H54 (cell line): ENCODE data around the gene SSBP3.

Experiments used
- DNase-seq: peaks from one replicate; pipeline ENCODE4 v3.0.0; 2011; ENCODE audit warnings: low spot score, mixed read lengths; ENCODE audit not compliant: insufficient read length
- FAIRE-seq: peaks from 3 replicates; lab custom pipeline; 2011; peaks lifted over from hg19 to GRCh38; lab: Jason Lieb, UNC
- POLR2A ChIP-seq: IDR thresholded peaks from 2 replicates; pipeline ENCODE4 v1.6.1; 2011; ENCODE audit warnings: low read depth, mild to moderate bottlenecking, low read length

SSBP3 gene

DNA sequence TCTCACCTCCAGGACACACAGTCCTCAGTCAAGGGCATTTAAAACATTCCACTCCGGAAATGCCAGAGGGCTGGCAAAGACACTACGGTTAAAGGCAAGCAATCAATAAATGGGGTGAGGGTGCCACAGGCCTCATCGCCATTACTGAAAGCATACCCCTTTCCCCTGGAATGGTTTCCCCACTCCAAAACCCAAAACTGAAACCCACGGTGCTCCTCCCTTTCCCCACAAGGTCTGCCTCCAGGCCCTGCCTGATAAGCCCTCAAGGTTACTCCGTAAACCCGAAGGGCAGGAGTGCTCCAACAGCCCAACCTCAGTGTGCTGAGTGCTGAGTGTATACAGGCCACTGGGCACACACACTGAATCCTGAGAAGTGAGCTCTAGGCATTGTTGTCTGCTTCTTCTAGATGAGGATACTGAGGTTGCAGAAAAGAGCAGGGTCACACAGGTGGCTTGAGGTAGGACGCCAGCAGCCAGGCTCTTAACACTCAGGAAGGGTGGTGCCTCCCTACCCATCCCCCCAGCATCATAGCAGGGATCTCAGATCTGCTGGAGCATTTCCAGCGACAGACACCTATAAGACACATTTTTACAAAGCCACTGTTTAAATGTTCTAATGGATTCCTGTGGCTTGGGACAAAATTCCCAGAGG, 29.0 kb downstream of the SSBP3 start:
- DNase-seq (no peak), FAIRE-seq (no peak)
- no peak for TF ChIP-seq POLR2A

DNA sequence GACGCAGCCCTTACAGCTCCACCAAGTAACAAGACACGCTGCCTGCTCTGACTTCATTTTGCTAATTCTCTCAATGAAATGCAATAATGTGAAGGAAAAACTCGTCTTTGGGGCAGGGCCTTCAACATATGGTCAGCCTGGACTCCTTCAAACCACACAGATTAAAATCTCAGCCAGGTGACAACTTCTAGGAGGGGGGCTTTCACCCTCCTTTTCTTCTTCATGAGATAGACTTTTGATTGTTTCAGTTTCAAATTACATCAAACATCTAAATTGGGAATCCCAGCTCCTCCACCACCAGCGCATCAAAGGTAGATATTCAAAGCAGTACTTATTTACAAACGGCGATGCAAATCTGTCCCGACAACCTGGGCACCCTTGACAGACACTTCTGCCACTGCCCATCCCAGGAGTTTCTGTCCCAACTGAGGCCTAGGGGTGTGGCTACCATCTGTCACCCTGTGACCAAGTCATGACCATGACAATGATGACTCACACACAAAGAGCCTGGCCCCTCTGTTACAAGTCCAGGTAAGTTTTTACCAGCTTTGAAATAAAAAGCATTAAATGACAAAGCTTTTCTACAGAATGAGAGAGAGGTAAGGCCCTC, 29.7 kb downstream of the SSBP3 start:
- no peak for FAIRE-seq
- DNase-seq, result no peak
- TF ChIP-seq POLR2A, result no peak

DNA sequence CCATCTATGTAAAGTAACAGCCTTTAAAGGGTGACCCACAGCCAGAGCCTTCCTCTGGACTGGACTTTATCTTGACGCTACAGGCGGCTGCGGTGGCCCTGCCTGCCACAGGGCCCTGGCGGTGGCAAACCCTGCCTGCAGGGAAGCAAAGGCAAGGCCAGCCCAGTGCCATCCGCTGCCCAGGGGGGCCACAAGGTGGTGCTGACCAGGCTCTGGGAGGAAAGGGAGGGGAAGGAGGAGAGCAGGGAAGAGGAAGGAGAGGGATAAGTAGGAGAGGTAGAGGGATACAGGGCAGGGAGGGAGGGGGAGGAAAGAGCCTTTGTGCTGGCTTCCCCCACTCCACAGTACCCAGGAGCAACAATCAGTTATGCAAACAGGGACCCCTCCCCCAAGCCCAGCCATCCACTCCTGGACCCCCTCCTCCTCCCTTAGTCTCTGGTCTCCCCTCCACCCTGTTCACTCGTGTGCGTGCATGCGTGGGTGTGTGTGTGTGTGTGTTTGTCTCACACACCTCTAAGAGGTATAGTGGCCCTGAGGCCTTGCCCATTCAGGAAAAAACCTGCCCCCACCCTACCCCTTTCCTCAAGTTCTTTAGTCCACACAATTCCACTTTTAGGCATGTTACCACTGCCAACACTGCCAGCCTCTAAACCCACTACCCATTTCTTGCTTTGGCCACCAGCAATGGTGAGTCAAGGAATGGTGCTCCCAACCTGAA, 30.3 kb downstream of the SSBP3 start:
- FAIRE-seq, result no peak
- no peak for TF ChIP-seq POLR2A
- DNase-seq, result no peak

DNA sequence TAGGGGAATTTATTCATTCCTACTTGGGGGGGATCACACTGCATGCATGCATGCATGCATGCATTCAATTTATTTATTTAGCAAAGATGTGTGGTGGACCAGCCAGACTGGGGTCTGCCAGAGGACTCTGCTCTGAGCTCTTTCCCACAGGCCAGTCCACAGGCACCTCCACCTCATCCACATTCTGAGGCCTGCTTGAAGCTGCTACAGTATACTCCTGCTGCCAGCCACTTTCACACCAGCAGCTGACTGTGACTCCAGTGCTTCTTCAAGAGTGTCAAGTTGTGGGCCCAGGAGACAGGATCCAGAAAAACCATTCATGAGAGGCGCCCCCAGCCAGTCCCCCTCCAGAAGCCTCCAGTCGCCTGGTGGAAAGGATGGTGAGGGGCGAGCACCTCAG, 30.9 kb downstream of the SSBP3 start:
- FAIRE-seq, result no peak
- DNase-seq, result no peak
- no peak for TF ChIP-seq POLR2A

GRCh38 chr1:54374766-54375165, 31.4 kb downstream of the SSBP3 start:
- no peak for TF ChIP-seq POLR2A
- DNase-seq (no peak), FAIRE-seq (no peak)

GRCh38 chr1:54372978-54373377, 33.2 kb downstream of the SSBP3 start:
- DNase-seq (no peak), FAIRE-seq (no peak)
- TF ChIP-seq POLR2A, result no peak

GRCh38 chr1:54371942-54372275, 34.3 kb downstream of the SSBP3 start:
- FAIRE-seq, result no peak
- no peak for TF ChIP-seq POLR2A
- DNase-seq, result no peak

- FAIRE-seq, result no peak
- DNase-seq, result no peak
These were observed 34.9 kb downstream of the SSBP3 start for GRCh38 chr1:54371038-54371941.

DNA sequence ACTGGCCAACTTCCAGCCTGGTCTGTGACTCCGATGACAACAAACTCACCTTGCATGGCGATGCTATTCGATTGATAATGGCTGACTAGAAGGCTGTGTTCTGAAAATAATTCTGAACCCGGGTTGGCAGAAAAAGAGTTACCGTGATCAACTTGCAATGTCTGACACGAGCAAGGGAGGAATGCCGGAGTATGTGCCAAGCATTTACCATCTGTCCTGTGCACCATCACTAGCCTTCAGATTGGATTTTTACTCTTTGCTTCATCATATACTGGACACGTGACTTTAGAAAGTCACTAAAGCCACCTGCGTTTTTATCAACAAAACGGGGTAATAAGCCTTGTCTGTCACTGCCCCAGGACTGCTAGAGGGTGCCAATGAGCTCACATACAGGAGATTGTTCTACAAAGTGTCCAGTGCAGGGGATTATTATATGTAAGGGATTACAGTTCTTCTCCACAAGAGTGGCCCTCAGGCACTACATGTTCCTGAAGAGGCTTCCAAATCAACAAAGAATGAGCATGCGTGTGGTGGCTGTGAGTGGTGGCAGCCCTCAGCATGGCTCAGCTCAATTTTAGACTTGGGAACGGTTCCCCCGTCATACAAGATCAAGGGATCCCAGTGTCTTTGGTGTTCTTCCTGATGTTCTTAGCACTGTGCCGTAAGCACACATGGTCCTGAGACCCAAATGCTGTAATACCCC, 35.8 kb downstream of the SSBP3 start:
- no peak for FAIRE-seq

More at GRCh38 chr1:54371038-54371941, 34.9 kb downstream of the SSBP3 start:
- no peak for TF ChIP-seq POLR2A

GRCh38 chr1:54367613-54368012, 38.6 kb downstream of the SSBP3 start:
- no peak for TF ChIP-seq POLR2A
- no peak for FAIRE-seq
- no peak for DNase-seq

More for the DNA sequence above, 35.8 kb downstream of the SSBP3 start:
- no peak for DNase-seq
- no peak for TF ChIP-seq POLR2A

DNA sequence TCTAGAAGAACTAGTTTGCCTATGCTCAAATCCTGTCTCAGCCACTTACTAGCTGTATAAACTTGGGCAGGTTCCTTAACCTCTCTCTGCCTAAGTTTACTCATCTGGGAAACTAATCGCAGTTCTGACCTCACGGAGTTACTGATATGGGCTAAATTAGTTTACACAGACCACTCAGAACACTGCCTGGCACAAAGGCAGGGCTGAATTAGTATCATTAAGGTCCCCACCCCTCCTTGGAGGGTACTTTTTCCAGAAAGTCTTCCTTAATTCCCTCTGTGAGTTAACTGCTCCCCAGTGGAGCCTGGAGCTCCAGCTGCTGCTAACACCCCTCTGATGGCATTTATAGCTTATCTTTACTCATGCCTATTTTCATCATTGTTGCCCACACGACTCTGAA, 40.3 kb downstream of the SSBP3 start:
- TF ChIP-seq POLR2A, result no peak
- FAIRE-seq, result no peak
- DNase-seq, result no peak

GRCh38 chr1:54365398-54365797, 40.8 kb downstream of the SSBP3 start:
- FAIRE-seq (no peak), DNase-seq (no peak)
- TF ChIP-seq POLR2A, result no peak

GRCh38 chr1:54364995-54365394, 41.2 kb downstream of the SSBP3 start:
- no peak for TF ChIP-seq POLR2A
- FAIRE-seq (no peak), DNase-seq (no peak)
